ENCODE measurements around the gene SMOC2.

GRCh38 chr6:168415993-168416530 lies 24.9 kb upstream of the SMOC2 start:
- TF ChIP-seq CTCF (IDR thresholded peaks at IDR 0.05) (no peak), POLR2A (IDR thresholded peaks at IDR 0.05) (no peak)

Data from tibial nerve (tissue), 3 donors.